ENCODE measurements around the gene DIAPH3.

DIAPH3 gene

GRCh38 chr13:59873309-59873708 is 290.4 kb downstream of the DIAPH3 start:
- no peak for DNase-seq (ENCODE audit: low spot score)

DNA sequence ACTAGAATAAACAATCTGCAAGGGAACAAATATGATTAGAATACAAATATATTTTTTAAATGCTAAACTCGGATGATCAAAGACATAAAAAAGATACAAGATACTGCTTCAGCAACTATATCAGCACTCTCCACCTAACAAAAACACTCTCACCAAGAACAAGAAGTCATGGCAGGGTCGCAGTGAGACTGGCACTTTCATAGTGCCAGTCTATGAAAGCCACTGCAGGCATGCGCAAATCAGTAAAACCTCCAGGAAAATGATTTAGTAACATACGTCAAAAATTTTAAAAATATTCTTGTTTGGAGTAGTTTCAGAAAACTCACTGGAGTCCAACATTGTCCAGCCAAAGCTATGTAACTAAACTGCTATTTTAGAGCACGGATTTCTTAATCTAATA is 295.9 kb downstream of the DIAPH3 start:
- no peak for DNase-seq (ENCODE audit: low spot score)

- DNase-seq (ENCODE audit: low spot score): no peak
Measured at GRCh38 chr13:59865398-59865797, 298.3 kb downstream of the DIAPH3 start.

DNA sequence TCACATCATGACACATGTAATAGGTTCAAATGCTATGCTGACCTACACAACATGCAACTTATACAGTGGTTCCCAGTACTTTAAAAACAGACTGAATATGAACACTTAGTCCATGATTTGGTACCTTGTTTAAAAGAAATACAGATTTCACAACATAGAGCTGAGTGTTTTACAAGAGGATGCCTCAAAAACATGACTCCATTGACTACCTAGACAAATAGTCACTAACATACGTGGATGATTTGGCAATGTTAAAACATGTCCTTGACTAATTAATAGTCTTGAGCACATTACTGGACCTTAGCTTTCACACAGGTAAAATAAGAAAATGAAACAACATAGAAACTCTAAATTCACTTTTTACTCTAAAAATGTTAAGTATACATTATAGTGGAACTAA is 300.1 kb downstream of the DIAPH3 start:
- no peak for DNase-seq (ENCODE audit: low spot score)

GRCh38 chr13:59861676-59862075 is 302.1 kb downstream of the DIAPH3 start:
- no peak for DNase-seq (ENCODE audit: low spot score)

DNA sequence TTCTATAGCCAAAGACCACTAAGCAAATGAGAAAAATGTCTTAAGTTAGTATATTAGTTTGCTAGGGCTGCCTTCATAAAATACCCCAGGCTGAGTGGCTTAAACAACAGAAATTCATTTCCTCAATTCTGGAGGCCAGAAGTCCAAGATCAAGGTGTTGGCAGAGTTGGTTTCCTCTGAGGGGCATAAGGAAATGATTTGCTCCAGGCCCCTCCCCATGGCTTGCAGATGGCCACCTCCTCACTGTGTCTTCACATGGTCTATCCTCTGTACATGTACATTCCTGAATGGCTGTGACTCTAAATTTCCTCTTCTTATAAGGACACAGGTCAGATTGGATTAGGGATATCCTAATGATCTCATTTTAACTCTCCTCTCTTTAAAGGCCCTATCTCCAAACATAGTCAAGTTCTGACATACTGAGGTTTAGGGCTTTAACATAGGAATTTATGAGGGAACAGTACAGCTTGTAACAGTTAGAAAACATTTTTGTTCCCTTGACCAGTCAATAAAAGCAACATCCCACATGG is 307.4 kb downstream of the DIAPH3 start:
- DNase-seq (ENCODE audit: low spot score): no peak

DNA sequence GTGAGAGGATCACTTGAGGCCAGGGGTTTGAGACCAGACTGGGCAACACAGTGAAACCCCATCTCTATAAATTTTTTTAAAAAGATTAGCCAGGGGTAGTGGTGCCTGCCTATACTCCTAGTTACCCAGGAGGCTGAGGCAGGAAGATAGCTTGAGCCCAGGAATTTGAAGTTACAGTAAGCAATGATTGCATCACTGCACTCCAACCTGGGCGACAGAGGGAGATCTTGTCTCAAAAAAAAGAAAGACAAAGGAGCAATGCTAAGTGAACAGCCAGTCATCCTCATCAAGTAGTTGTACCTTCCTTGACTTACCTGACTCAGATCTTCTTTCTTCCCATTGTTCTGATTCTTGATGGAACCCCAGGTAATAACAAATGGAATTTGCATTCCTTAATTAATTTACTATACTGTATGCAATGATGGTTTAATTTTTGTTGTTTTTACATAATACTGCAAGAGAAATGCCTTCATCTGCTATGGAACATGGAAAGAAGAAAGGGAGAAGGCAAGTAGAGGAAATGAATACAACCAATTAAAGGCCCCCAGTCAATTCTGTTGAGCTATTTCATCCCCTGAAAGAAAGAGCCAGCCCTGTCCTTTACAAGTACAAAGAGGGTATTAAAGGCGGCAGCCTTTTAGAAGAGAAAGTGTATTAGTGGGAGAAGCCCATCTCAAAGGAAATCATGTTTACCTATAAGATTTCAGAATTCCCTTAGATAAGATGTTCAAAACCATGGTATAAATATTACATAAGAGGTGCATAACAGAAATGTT is 316.7 kb downstream of the DIAPH3 start:
- DNase-seq (ENCODE audit: low spot score): no peak

- DNase-seq (ENCODE audit: low spot score): no peak
Measured at GRCh38 chr13:59843040-59843439, 320.7 kb downstream of the DIAPH3 start.

GRCh38 chr13:59842507-59842906 is 321.2 kb downstream of the DIAPH3 start:
- no peak for DNase-seq (ENCODE audit: low spot score)

DNA sequence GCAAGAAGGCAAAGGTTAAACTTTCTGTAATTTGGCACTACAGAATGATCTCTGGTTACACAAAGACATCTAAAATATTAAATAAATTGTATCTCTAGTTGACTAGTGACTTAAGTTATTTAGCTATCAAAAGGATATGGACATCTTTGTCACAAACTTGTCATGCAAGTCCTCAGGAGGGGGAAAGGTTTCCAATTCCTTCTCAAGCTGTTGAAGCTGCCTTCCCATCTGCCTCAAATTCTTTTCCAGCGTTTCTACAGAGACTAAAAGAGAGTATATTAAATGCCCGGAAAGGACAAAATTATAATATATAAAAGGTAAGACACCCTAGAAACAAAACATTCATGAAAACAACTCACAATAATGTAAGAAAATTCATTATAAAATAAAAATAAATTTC is 324.5 kb downstream of the DIAPH3 start:
- no peak for DNase-seq (ENCODE audit: low spot score)

- DNase-seq (ENCODE audit: low spot score): no peak
Measured at GRCh38 chr13:59837101-59837500, 326.6 kb downstream of the DIAPH3 start.

DNA sequence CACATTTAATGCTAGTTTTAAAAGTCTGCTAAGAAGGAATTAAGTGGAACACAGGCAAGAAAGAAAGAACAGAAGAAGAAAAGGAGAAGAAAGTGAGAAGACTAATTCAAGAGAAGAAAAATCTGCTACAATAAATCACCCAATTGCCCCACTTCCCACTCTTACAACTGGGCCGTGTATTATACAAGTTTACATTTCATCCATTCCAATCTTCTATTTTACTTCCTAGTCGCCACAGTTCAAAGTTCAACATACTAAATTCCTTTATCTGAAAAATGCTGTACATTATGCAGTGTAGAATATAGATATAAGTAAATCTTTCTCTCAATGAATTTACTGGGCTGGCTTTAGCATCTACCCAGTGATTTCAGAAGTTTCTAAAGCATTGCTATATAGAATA is 328.2 kb downstream of the DIAPH3 start:
- no peak for DNase-seq (ENCODE audit: low spot score)

- DNase-seq (ENCODE audit: low spot score): no peak
Measured at GRCh38 chr13:59834801-59835200, 328.9 kb downstream of the DIAPH3 start.

GRCh38 chr13:59829690-59830089 is 334.0 kb downstream of the DIAPH3 start:
- no peak for DNase-seq (ENCODE audit: low spot score)

GRCh38 chr13:59823486-59823885 is 340.2 kb downstream of the DIAPH3 start:
- no peak for DNase-seq (ENCODE audit: low spot score)

- no peak for DNase-seq (ENCODE audit: low spot score)
Measured at GRCh38 chr13:59809564-59809963, 354.2 kb downstream of the DIAPH3 start.

- no peak for DNase-seq (ENCODE audit: low spot score)
Measured at GRCh38 chr13:59806801-59807200, 356.9 kb downstream of the DIAPH3 start.

- DNase-seq (ENCODE audit: low spot score): no peak
Measured at GRCh38 chr13:59801107-59801880, 362.4 kb downstream of the DIAPH3 start.

DNA sequence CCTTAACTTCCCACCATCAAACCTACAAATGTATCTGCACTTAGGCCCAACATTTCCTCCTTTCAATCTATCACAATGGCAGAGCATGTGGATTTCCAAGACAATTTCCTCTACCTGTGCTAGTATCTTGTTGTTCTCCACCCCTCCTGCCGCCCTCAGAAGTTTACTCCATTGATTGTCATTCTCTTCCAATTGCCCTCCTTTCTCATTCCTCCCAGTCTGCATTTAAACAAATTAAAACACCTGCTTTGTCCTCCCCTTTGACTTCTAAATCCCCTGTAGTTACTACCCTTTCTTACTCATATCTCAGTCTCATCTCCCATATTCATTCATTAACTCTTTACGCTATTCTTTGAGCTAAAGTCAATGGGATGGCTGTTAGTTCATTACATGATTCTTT is 370.6 kb downstream of the DIAPH3 start:
- no peak for DNase-seq (ENCODE audit: low spot score)

- DNase-seq (ENCODE audit: low spot score): no peak
Measured at GRCh38 chr13:59790626-59791025, 373.1 kb downstream of the DIAPH3 start.

DNA sequence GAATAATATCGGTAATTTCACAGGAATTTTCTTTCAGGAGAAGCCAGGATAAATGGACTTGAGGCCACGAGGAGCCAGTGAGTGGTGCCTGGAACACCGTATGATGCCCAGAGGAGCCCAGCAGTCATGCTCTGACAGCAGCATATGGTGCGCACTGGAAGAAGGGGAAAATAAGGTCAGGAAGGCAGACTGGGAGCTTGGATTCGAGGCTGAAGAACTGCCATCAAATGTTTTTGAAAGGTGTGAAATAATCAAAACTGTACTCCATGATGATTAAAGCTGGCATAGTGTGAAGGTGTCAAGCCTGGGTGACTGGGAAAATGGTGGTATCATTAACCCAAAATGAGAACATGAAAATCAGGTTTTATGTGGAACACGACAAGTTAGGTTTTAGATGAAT is 374.2 kb downstream of the DIAPH3 start:
- no peak for DNase-seq (ENCODE audit: low spot score)

GRCh38 chr13:59787679-59788078 is 376.0 kb downstream of the DIAPH3 start:
- no peak for DNase-seq (ENCODE audit: low spot score)

- no peak for DNase-seq (ENCODE audit: low spot score)
Measured at GRCh38 chr13:59782696-59783095, 381.0 kb downstream of the DIAPH3 start.

Measured in cerebellar cortex (tissue), 1 donor.